ENCODE measurements around the gene BAG5. TPM values are rescaled to one million over a fixed set of nuclear protein-coding genes. Genes with fewer than 3 reads are reported as not detected.

The BAG5 gene
- total RNA-seq, 1 donor from 2014 or later, result 39.9 TPM

DNA sequence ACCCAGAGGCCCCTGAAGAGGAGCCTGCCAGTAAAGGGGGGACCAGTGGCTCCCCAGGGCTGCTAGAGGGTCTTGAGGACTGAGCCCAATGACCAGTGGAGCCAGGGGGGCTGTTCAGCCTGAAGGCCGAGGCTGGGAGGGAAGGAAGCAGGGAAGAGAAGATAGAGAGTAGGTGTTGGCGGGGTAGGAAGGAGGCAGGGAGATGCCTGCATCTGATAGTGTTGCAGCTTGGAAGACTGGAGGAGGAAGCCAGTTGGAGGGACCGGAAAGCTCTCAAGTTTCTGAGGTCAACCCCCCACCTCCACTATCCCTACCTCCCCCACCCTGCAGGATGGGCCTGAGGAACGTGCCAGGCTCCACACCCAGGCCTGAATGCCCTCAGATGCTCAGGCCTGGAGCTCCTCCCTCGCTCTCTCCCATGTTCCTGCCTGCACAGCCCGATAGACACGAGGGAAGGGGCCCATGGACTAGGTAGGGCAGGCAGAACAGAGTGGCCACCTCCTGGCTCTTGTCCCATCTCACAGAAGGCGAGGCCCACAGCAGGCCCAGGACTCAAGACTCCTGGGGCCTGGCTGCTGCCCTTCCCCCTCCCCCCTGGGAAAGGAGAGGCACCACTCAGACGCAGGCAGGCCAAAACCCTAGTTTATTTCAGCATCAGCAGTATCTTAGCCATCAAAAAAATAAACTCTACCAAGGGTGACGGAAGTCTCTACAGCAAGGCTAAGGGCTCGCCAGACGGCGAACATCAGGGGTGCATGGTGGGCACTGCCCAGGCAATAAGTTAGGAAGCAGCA is 43.2 kb downstream of the BAG5 start:
- Mint-ChIP-seq H3K27ac (ENCODE audit: unreplicated experiment) (peak overlapping the region; percentile 18), H3K4me1 (ENCODE audit: unreplicated experiment) (peaks cover 9% of the 10 kb centered on the region), H3K27me3 (ENCODE audit: unreplicated experiment) (peaks cover 18% of the 10 kb centered on the region), H3K9me3 (ENCODE audit: unreplicated experiment) (no peaks in the 10 kb centered on the region), H3K4me3 (ENCODE audit: unreplicated experiment) (peak overlapping the region; percentile 42), H3K36me3 (ENCODE audit: low read depth, unreplicated experiment) (peaks cover 5% of the 10 kb centered on the region)
- TF ChIP-seq, protein P1, sequence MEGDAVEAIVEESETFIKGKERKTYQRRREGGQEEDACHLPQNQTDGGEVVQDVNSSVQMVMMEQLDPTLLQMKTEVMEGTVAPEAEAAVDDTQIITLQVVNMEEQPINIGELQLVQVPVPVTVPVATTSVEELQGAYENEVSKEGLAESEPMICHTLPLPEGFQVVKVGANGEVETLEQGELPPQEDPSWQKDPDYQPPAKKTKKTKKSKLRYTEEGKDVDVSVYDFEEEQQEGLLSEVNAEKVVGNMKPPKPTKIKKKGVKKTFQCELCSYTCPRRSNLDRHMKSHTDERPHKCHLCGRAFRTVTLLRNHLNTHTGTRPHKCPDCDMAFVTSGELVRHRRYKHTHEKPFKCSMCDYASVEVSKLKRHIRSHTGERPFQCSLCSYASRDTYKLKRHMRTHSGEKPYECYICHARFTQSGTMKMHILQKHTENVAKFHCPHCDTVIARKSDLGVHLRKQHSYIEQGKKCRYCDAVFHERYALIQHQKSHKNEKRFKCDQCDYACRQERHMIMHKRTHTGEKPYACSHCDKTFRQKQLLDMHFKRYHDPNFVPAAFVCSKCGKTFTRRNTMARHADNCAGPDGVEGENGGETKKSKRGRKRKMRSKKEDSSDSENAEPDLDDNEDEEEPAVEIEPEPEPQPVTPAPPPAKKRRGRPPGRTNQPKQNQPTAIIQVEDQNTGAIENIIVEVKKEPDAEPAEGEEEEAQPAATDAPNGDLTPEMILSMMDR (IDR thresholded peaks at IDR 0.05; ENCODE audit: unreplicated experiment), result no peak
- DNase-seq (ENCODE audit: low spot score), result no peak

DNA sequence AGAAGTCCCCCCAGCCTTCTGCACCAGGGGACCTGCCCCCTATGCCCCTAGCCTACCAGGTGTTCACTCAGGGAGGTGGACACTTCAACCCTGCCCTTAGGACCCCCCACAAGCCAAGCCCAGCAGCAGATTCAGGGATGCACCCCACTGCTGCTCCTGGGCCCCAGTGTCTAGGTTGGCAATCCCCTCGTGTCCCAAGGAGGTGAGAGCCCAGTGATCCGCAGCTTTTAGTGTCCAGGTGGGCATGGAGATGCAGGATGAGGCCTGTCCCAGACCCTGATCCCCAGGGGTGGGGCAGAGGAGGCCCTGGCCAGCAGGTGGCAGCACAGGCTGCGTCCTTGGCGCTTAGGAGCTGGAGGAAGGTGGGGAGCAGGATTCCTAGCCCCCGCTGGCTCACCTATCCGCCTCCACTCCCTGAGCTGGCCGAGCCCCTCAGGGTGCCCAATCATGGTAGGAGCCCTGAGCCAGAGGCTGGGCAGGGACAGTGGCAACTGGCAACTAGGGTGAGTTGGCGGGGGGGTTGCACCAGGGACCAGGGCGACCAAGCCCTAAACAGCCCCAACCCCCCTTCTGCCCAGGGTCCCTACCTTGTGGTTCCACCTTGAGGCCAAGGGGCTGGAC is 43.9 kb downstream of the BAG5 start:
- DNase-seq (ENCODE audit: low spot score), result peak; percentile 71
- H3K27me3 Mint-ChIP-seq (ENCODE audit: unreplicated experiment), result peaks cover 15% of the 10 kb centered on the region
- peaks cover 9% of the 10 kb centered on the region for H3K4me1 Mint-ChIP-seq (ENCODE audit: unreplicated experiment)
- H3K27ac Mint-ChIP-seq (ENCODE audit: unreplicated experiment), result no peak overlapping the region
- H3K4me3 Mint-ChIP-seq (ENCODE audit: unreplicated experiment), result no peak overlapping the region
- peaks cover 2% of the 10 kb centered on the region for H3K36me3 Mint-ChIP-seq (ENCODE audit: low read depth, unreplicated experiment)
- no peaks in the 10 kb centered on the region for H3K9me3 Mint-ChIP-seq (ENCODE audit: unreplicated experiment)
- TF ChIP-seq, protein P1 (IDR thresholded peaks at IDR 0.05; ENCODE audit: unreplicated experiment), result peak; percentile 76

DNA sequence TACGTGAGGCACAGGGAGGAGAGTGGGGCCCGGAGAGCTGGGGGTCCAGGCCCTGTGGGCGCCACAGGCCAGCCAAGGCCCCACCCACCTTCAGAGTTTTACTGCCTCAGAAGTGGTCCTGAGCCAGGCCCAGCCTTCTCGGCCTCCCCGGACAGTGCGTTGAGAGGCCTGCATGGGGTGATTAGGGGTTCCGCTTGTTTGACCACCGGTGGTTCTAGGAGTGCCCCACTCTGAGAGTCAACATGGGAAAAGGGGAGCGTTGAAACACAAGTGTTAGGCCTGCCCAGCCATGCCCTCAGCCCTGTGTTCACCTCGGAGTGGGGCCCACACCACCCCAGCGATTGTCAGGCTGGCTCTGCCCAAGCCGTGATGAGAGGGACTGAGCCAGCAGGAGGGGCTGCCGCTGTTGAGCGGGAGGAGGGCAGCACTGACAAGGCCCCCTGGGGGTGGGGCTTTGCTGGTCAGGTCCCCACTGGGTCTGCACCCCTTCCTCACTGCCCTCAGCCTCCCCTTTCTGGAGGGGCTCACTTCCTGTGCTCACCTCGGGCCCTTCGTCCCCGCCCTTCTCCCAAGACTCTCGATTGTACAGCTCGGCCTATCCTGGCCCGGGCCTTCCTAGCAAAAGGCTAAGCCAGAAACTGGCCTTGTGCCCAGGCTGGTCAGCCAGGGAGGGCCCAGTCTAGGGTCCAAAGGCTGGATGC is 44.6 kb downstream of the BAG5 start:
- DNase-seq (ENCODE audit: low spot score), result no peak
- Mint-ChIP-seq H3K27ac (ENCODE audit: unreplicated experiment) (no peak overlapping the region), H3K4me3 (ENCODE audit: unreplicated experiment) (no peak overlapping the region), H3K4me1 (ENCODE audit: unreplicated experiment) (peaks cover 9% of the 10 kb centered on the region), H3K27me3 (ENCODE audit: unreplicated experiment) (peaks cover 13% of the 10 kb centered on the region), H3K9me3 (ENCODE audit: unreplicated experiment) (no peaks in the 10 kb centered on the region), H3K36me3 (ENCODE audit: low read depth, unreplicated experiment) (no peaks in the 10 kb centered on the region)
- TF ChIP-seq, protein P1 (IDR thresholded peaks at IDR 0.05; ENCODE audit: unreplicated experiment), result no peak

DNA sequence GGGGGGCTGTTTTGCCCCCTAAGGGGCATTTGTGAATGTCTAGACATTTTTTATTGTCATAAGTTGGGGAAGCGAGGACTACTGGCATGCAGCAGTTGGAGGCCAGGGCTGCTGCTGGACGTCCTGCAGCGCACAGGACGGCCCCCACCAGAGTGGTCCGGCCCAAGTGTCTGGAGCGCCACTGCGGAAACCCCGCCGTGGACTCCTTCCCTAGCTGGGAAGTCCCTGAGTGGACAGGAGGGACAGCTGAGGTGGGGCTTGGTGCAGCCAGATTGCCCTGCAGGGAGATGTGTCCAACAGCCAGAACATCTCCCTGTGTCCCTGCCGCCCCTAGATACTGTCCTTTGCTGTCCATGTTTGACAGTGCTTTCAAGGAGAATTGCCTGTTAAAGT is 45.3 kb downstream of the BAG5 start:
- no peaks in the 10 kb centered on the region for H3K9me3 Mint-ChIP-seq (ENCODE audit: unreplicated experiment)
- peaks cover 9% of the 10 kb centered on the region for H3K4me1 Mint-ChIP-seq (ENCODE audit: unreplicated experiment)
- TF ChIP-seq, protein P1 (IDR thresholded peaks at IDR 0.05; ENCODE audit: unreplicated experiment), result no peak
- DNase-seq (ENCODE audit: low spot score), result no peak
- peaks cover 13% of the 10 kb centered on the region for H3K27me3 Mint-ChIP-seq (ENCODE audit: unreplicated experiment)
- H3K4me3 Mint-ChIP-seq (ENCODE audit: unreplicated experiment), result no peak overlapping the region
- H3K36me3 Mint-ChIP-seq (ENCODE audit: low read depth, unreplicated experiment), result no peaks in the 10 kb centered on the region
- H3K27ac Mint-ChIP-seq (ENCODE audit: unreplicated experiment), result no peak overlapping the region
